ENCODE results near the gene VAV1. TPM values are rescaled to one million over a fixed set of nuclear protein-coding genes. Genes with fewer than 3 reads are reported as not detected.

VAV1 gene
- total RNA-seq, 3 donors from 2014 or later = 6.6 to 10.2 (median 8.5) TPM

DNA sequence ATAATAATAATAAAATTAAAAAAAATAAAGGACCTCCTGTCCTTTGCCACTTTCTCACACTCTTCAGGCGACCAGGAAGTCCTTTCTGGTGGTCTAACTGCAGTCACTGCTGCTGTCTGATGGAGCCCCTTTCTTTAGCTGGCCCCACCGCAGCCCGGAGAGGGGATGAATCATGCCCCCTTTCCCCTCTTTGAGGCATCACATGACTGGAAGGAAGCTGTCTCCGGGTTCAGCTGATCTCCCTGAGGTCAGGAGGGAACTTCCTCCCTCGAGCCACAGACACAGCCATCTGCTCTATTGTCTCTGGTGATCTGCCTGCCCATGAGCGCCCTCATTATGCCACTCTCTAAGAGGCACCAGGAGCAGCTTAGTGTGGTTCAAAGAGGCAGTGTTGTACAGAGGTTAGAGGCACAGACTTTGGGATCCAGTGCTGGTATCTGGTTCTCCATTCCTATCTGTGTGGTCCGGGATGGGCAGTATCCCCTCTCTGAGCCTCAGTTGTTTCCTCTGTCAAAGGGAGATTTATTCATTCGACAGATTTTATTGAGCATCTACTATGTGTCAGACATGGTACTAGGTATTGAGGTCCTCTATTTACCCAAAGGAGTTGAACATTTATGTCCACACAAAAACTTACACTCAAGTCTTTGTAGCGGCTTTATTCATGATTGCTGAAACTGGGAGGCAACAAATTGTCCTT is 30.0 kb downstream of the VAV1 start:
- no peak overlapping the region for H3K27ac ChIP-seq
- H3K4me1 ChIP-seq = no peaks in the 10 kb centered on the region
- peak in 1 of 2 donors; percentile 19 for DNase-seq (ENCODE audit: low spot score in 2 of 2)
- no peaks in the 10 kb centered on the region for H3K9me3 ChIP-seq
- H3K27me3 ChIP-seq = no peaks in the 10 kb centered on the region
- no peak overlapping the region for H3K4me3 ChIP-seq
- TF ChIP-seq, protein P1, sequence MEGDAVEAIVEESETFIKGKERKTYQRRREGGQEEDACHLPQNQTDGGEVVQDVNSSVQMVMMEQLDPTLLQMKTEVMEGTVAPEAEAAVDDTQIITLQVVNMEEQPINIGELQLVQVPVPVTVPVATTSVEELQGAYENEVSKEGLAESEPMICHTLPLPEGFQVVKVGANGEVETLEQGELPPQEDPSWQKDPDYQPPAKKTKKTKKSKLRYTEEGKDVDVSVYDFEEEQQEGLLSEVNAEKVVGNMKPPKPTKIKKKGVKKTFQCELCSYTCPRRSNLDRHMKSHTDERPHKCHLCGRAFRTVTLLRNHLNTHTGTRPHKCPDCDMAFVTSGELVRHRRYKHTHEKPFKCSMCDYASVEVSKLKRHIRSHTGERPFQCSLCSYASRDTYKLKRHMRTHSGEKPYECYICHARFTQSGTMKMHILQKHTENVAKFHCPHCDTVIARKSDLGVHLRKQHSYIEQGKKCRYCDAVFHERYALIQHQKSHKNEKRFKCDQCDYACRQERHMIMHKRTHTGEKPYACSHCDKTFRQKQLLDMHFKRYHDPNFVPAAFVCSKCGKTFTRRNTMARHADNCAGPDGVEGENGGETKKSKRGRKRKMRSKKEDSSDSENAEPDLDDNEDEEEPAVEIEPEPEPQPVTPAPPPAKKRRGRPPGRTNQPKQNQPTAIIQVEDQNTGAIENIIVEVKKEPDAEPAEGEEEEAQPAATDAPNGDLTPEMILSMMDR (IDR thresholded peaks at IDR 0.05) = no peak
- TF ChIP-seq POLR2A (IDR thresholded peaks at IDR 0.05) (no peak), POLR2AphosphoS5 (IDR thresholded peaks at IDR 0.05) (no peak)
- intact Hi-C loops (cut with DNase I; ENCODE audit: low total_unique reads) = no loop called here
- no peaks in the 10 kb centered on the region for H3K36me3 ChIP-seq

DNA sequence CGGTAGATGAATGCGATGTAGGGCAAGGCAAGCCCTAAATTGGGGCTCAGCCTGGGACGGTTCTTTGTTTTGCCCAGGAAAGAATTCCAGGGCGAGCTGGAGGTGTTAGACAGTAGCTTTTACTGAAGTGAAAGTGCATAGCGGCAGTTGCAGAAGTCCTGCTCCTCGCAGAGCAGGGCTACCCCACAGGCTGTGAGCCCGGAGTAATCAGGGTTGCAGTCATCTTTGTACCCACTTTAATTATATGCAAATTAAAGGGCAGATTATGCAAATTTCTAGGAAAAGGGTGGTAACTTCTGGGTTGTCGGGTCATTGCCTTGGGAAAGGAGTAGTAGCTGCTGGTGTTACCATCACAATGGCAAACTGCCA is 30.5 kb downstream of the VAV1 start:
- no peak overlapping the region for H3K27ac ChIP-seq
- H3K27me3 ChIP-seq = no peaks in the 10 kb centered on the region
- DNase-seq (ENCODE audit: low spot score in 2 of 2) = no peak
- TF ChIP-seq, protein P1 (IDR thresholded peaks at IDR 0.05) = no peak
- TF ChIP-seq POLR2AphosphoS5 (IDR thresholded peaks at IDR 0.05) = no peak
- H3K4me1 ChIP-seq = no peaks in the 10 kb centered on the region
- no peak overlapping the region for H3K4me3 ChIP-seq
- no peaks in the 10 kb centered on the region for H3K9me3 ChIP-seq
- intact Hi-C loops (cut with DNase I; ENCODE audit: low total_unique reads) = no loop called here
- H3K36me3 ChIP-seq = no peaks in the 10 kb centered on the region

DNA sequence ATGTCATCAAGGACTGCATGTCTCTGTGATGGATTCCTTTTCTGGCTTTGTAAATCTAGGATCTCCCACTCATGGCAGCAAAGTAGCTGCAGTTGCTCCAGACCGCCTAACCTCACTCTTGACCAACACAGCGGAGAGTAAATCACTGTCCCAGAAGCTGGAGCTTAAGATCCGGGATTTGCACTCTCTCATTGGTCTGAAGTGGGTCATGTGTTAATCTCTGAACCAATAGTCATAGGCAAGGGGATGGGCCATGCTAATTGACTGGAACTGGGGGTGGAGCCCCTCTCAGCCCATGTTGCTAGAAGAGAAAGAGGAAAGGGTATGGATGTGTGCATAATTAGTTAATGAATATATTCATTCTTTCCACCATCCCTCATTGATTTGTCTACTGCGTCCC is 34.0 kb downstream of the VAV1 start:
- no peaks in the 10 kb centered on the region for H3K36me3 ChIP-seq
- intact Hi-C loops (cut with DNase I; ENCODE audit: low total_unique reads) = no loop called here
- H3K4me1 ChIP-seq = no peaks in the 10 kb centered on the region
- H3K9me3 ChIP-seq = no peaks in the 10 kb centered on the region
- TF ChIP-seq, protein P1 (IDR thresholded peaks at IDR 0.05) = no peak
- no peak for TF ChIP-seq POLR2A (IDR thresholded peaks at IDR 0.05)
- no peak for TF ChIP-seq POLR2AphosphoS5 (IDR thresholded peaks at IDR 0.05)
- H3K4me3 ChIP-seq = no peak overlapping the region
- no peaks in the 10 kb centered on the region for H3K27me3 ChIP-seq
- no peak overlapping the region for H3K27ac ChIP-seq
- DNase-seq (ENCODE audit: low spot score in 2 of 2) = no peak

DNA sequence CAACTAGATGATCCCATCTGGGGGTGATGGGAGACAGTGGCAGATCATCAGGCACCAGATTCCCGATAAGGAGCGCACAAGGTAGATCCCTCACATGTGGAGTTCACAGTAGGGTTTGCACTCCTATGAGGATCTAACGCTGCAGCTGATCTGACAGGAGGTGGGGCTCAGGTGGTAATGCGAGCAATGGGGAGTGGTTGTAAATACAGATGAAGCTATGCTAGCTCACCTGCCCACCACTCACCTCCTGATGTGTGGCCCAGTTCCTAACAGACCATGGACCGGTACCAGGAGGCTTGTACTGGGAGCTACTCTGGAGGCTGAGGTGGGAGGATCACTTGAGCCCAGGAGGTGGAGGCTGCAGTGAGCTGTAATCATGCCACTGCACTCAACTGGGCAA is 34.8 kb downstream of the VAV1 start:
- TF ChIP-seq POLR2A (IDR thresholded peaks at IDR 0.05) = no peak
- TF ChIP-seq, protein P1 (IDR thresholded peaks at IDR 0.05) = no peak
- TF ChIP-seq POLR2AphosphoS5 (IDR thresholded peaks at IDR 0.05) = no peak
- intact Hi-C loops (cut with DNase I; ENCODE audit: low total_unique reads) = no loop called here
- no peaks in the 10 kb centered on the region for H3K36me3 ChIP-seq

DNA sequence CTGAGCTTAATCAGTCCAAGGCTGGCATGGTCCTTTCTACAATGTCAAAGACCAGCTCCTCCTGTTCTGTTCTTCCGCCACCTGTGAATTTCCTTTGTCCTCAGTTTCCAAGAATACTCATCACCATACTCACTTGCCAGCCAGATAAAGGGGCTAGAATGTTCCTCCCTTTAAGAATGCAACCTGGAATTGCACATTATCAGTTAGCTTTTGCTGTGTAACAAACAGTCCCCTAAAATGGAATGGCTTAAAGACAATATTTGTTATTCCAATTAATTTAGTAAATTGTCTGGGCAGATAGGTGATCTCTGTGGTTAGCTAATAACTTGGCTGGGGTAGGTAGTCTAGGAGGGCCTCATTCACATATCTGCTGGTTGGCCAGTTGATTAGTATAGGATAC is 36.0 kb downstream of the VAV1 start:
- Histone ChIP-seq H3K27ac (no peak overlapping the region), H3K36me3 (no peaks in the 10 kb centered on the region), H3K9me3 (no peaks in the 10 kb centered on the region), H3K4me1 (no peaks in the 10 kb centered on the region), H3K27me3 (no peaks in the 10 kb centered on the region), H3K4me3 (no peak overlapping the region)
- DNase-seq (ENCODE audit: low spot score in 2 of 2) = no peak
- TF ChIP-seq, protein P1 (IDR thresholded peaks at IDR 0.05) = no peak
- TF ChIP-seq POLR2AphosphoS5 (IDR thresholded peaks at IDR 0.05) = no peak
- no peak for TF ChIP-seq POLR2A (IDR thresholded peaks at IDR 0.05)
- intact Hi-C loops (cut with DNase I; ENCODE audit: low total_unique reads) = no loop called here

More for the DNA sequence above, 34.8 kb downstream of the VAV1 start:
- H3K27me3 ChIP-seq = no peaks in the 10 kb centered on the region
- H3K27ac ChIP-seq = no peak overlapping the region
- H3K9me3 ChIP-seq = no peaks in the 10 kb centered on the region
- no peaks in the 10 kb centered on the region for H3K4me1 ChIP-seq
- no peak overlapping the region for H3K4me3 ChIP-seq
- no peak for DNase-seq (ENCODE audit: low spot score in 2 of 2)
